HG02943 (cell line): ENCODE measurements around the gene AUP1.

Experiments
- ATAC-seq: cut with Tn5 transposase; IDR thresholded peaks from one replicate; pipeline ENCODE4 v1.9.1; 2021; ENCODE audit warnings: mild to moderate bottlenecking, low read depth, moderate library complexity; ENCODE audit not compliant: unreplicated experiment

AUP1 gene

GRCh38 chr2:74538881-74539339 is 9.4 kb upstream of the AUP1 start:
- no peak for ATAC-seq

- ATAC-seq: no peak
Measured at GRCh38 chr2:74537140-74537539, 7.6 kb upstream of the AUP1 start.

- no peak for ATAC-seq
Measured at GRCh38 chr2:74536166-74536950, 6.9 kb upstream of the AUP1 start.

GRCh38 chr2:74535440-74535965 is 6.0 kb upstream of the AUP1 start:
- ATAC-seq: no peak

- no peak for ATAC-seq
Measured at GRCh38 chr2:74534411-74534810, 4.9 kb upstream of the AUP1 start.

- ATAC-seq: no peak
Measured at GRCh38 chr2:74533464-74533863, 4.0 kb upstream of the AUP1 start.

- no peak for ATAC-seq
Measured at GRCh38 chr2:74532222-74532621, 2.7 kb upstream of the AUP1 start.

GRCh38 chr2:74531666-74532065 is 2.2 kb upstream of the AUP1 start:
- no peak for ATAC-seq

GRCh38 chr2:74530239-74531187 is 1.0 kb upstream of the AUP1 start:
- no peak for ATAC-seq

- ATAC-seq: peak; percentile 19
Measured at GRCh38 chr2:74528600-74529356, 728 bp downstream of the AUP1 start.

- ATAC-seq: no peak
Measured at GRCh38 chr2:74527741-74528140, 1.8 kb downstream of the AUP1 start.

GRCh38 chr2:74526649-74527230 is 2.8 kb downstream of the AUP1 start:
- ATAC-seq: no peak

- no peak for ATAC-seq
Measured at GRCh38 chr2:74525717-74526648, 3.5 kb downstream of the AUP1 start, which contains the start of gene DQX1. DQX1 (minus strand) TSS chr2:74526231; CDS start chr2:74525729, 502 bp downstream.

- no peak for ATAC-seq
Measured at GRCh38 chr2:74524955-74525716, 4.4 kb downstream of the AUP1 start.

- no peak for ATAC-seq
Measured at GRCh38 chr2:74524005-74524404, 5.5 kb downstream of the AUP1 start.

- ATAC-seq: no peak
Measured at GRCh38 chr2:74522516-74522915, 7.0 kb downstream of the AUP1 start.

- no peak for ATAC-seq
Measured at GRCh38 chr2:74516650-74517049, 12.9 kb downstream of the AUP1 start.

- ATAC-seq: no peak
Measured at GRCh38 chr2:74515981-74516633, 13.4 kb downstream of the AUP1 start.
